A673 (cell line): ENCODE data around the gene GPATCH2L. TPM values are rescaled to one million over a fixed set of nuclear protein-coding genes. Genes with fewer than 3 reads are reported as not detected.
A peak's percentile ranks its signal among the peaks of the same experiment; 100 is the strongest.

Experiments used
- BruUV-seq: library from RNA; stranded (reverse); fragments of 400-500 nt; replicated peaks from 2 replicates; lab custom pipeline; 2021; lab: Mats Ljungman, UMichigan
- CTCF ChIA-PET: fragments of 300-600 bp; sonication (Branson Sonifier 250); formaldehyde crosslinking; loops from one replicate; lab custom pipeline; 2022; ENCODE audit warnings: antibody characterized with exemption; lab: Charles Lee
- POLR2A ChIA-PET: fragments of 300-600 bp; sonication (Branson Sonifier 250); formaldehyde crosslinking; loops from one replicate; lab custom pipeline; 2022; ENCODE audit warnings: antibody characterized with exemption; ENCODE audit not compliant: low non-redundant PET; lab: Charles Lee
- DNase-seq: peaks from one replicate; pipeline ENCODE4 v3.0.0-alpha.2; 2015; ENCODE audit warnings: low spot score
- H3K27ac ChIP-seq: fragments of 200-600 bp; sonication (generic); 2 replicates; pipeline ENCODE4 v1.5.1; 2016; ENCODE audit warnings: mixed run types, low read depth, mild to moderate bottlenecking, mixed read lengths, antibody characterized with exemption, low read length; ENCODE audit not compliant: poor library complexity, severe bottlenecking
- H3K27me3 ChIP-seq: fragments of 200-600 bp; sonication (generic); replicated peaks from 2 replicates; pipeline ENCODE4 v1.6.1; 2017; ENCODE audit warnings: mixed run types, low read depth, mild to moderate bottlenecking, mixed read lengths, antibody characterized with exemption, low read length; ENCODE audit not compliant: insufficient read depth, poor library complexity
- H3K36me3 ChIP-seq: fragments of 200-600 bp; sonication (generic); 2 replicates; pipeline ENCODE4 v1.6.1; 2016; ENCODE audit warnings: mixed run types, mild to moderate bottlenecking, mixed read lengths, antibody characterized with exemption, low read length; ENCODE audit not compliant: insufficient read depth, poor library complexity, severe bottlenecking
- H3K4me1 ChIP-seq: fragments of 200-600 bp; sonication (generic); 2 replicates; pipeline ENCODE4 v1.6.1; 2017; ENCODE audit warnings: mixed run types, mild to moderate bottlenecking, mixed read lengths, antibody characterized with exemption, low read length; ENCODE audit not compliant: insufficient read depth, poor library complexity, severe bottlenecking
- H3K4me3 ChIP-seq: fragments of 200-600 bp; sonication (generic); 2 replicates; pipeline ENCODE4 v1.5.1; 2016; ENCODE audit warnings: low read depth, mixed run types, mild to moderate bottlenecking, mixed read lengths, low read length; ENCODE audit not compliant: poor library complexity, severe bottlenecking
- H3K9me3 ChIP-seq: fragments of 200-600 bp; sonication (generic); 2 replicates; pipeline ENCODE4 v1.6.1; 2016; ENCODE audit warnings: mixed run types, low read depth, mild to moderate bottlenecking, mixed read lengths, antibody characterized with exemption, low read length; ENCODE audit not compliant: poor library complexity, severe bottlenecking
- EZH2 ChIP-seq: fragments of 200-600 bp; sonication (generic); IDR thresholded peaks from 2 replicates; pipeline ENCODE4 v1.6.1; 2017; ENCODE audit warnings: borderline replicate concordance, low read depth, mild to moderate bottlenecking, mixed read lengths, antibody characterized with exemption, low read length; ENCODE audit not compliant: poor library complexity, severe bottlenecking
- intact Hi-C: fragments of 100-400 bp; cut with micrococcal nuclease; formaldehyde crosslinking; loops from one replicate; pipeline ENCODE4 v1.10.0; 2022; ENCODE audit not compliant: unreplicated experiment
- total RNA-seq: library from RNA; stranded (reverse); gene quantifications from 2 replicates; pipeline ENCODE4 v1.2.3, GENCODE V29; 2021
- TF ChIP-seq, protein P1 (sequence below): fragments of 300-800, 200-600 bp; sonication (generic); conservative IDR thresholded peaks from 2 replicates; pipeline ENCODE4 v1.5.1; 2017; ENCODE audit warnings: low read depth, mild to moderate bottlenecking, antibody characterized with exemption, low read length, moderate library complexity, mixed read lengths

The GPATCH2L gene
- total RNA-seq, 1 experiment from 2014 or later: 60.3 TPM

DNA sequence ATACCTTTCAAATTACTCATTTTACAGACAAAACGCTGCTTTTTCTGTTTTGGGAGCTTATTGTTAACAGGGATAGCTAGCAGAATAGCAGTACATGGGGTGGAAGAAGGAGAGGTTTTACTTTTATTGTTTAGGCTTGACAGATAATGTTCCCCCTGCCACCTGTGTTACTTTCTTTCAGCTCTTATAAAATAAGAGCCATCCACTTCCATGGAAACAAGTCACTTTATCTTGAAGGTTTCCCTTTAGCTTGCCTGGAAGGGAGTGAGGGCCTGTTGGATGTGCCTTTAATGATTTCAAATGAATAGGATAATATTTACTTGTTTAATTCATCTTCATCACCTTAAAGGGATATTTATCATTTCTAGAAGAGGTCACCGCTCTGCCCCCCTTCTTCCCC, 23.3 kb downstream of the GPATCH2L start:
- intact Hi-C loops: no loop called here

DNA sequence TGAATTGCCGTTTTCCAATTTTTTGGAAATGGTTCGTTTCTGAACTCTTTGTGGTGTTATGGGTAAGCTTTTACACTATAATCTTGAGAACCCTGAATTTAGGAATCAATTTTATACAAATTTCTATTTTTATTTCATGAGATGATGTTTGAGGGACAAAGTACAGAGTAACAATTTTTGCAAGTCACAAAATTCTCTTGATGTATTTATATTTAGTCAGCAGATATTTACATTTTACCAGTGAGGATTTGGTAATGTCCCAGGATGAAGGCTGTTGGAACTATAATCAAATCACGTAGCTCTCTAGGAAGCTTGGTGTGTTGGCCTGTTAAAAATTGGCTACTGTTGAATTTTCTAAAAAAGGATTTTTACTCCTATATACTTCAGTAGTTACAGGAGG, 24.2 kb downstream of the GPATCH2L start:
- Histone ChIP-seq H3K4me1 (no peaks in the 10 kb centered on the region), H3K27ac (no peak overlapping the region), H3K36me3 (peaks cover 50% of the 10 kb centered on the region), H3K27me3 (no peaks in the 10 kb centered on the region), H3K4me3 (no peak overlapping the region), H3K9me3 (no peaks in the 10 kb centered on the region)
- POLR2A ChIA-PET: no interaction called here
- TF ChIP-seq EZH2: no peak
- TF ChIP-seq, protein P1, sequence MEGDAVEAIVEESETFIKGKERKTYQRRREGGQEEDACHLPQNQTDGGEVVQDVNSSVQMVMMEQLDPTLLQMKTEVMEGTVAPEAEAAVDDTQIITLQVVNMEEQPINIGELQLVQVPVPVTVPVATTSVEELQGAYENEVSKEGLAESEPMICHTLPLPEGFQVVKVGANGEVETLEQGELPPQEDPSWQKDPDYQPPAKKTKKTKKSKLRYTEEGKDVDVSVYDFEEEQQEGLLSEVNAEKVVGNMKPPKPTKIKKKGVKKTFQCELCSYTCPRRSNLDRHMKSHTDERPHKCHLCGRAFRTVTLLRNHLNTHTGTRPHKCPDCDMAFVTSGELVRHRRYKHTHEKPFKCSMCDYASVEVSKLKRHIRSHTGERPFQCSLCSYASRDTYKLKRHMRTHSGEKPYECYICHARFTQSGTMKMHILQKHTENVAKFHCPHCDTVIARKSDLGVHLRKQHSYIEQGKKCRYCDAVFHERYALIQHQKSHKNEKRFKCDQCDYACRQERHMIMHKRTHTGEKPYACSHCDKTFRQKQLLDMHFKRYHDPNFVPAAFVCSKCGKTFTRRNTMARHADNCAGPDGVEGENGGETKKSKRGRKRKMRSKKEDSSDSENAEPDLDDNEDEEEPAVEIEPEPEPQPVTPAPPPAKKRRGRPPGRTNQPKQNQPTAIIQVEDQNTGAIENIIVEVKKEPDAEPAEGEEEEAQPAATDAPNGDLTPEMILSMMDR: no peak
- no TSS peak for BruUV-seq
- DNase-seq: no peak
- intact Hi-C loops: no loop called here
- CTCF ChIA-PET: no interaction called here

More for the DNA sequence above, 23.3 kb downstream of the GPATCH2L start:
- TF ChIP-seq EZH2: no peak
- TF ChIP-seq, protein P1: no peak
- CTCF ChIA-PET: no interaction called here
- POLR2A ChIA-PET: no interaction called here
- Histone ChIP-seq H3K27ac (no peak overlapping the region), H3K4me1 (no peaks in the 10 kb centered on the region), H3K36me3 (peaks cover 49% of the 10 kb centered on the region), H3K4me3 (no peak overlapping the region), H3K9me3 (no peaks in the 10 kb centered on the region), H3K27me3 (no peaks in the 10 kb centered on the region)
- no TSS peak for BruUV-seq
- no peak for DNase-seq

DNA sequence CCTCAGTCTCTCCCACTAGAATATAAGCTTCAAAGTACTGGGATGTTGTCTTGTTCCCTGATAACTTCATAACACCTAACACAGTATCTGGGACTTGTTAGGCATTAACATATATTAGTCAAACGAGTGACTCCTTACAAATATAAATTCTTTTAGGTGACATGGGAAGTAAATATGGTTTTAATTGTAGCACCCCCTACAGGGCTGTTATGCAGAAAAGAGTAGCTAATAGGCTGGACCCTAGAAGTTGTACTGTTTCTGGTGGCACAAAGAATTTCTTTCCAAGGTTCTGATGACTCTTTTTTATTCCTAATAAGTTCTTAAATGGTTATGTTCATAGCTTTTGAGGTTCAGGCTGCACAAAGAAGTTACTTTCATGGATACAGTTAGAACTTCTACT, 29.8 kb downstream of the GPATCH2L start:
- CTCF ChIA-PET: interaction anchor here (0.6 to 1.0 kb wide), 2 partner anchors 290 to 472 kb away, joined by 3 read pairs; no protein-coding TSS in a partner anchor
- POLR2A ChIA-PET: no interaction called here
- Histone ChIP-seq H3K36me3 (peaks cover 52% of the 10 kb centered on the region), H3K4me3 (no peak overlapping the region), H3K4me1 (no peaks in the 10 kb centered on the region), H3K27ac (no peak overlapping the region), H3K27me3 (no peaks in the 10 kb centered on the region), H3K9me3 (no peaks in the 10 kb centered on the region)
- intact Hi-C loops: no loop called here
- TF ChIP-seq, protein P1: peak; percentile 52
- no peak for TF ChIP-seq EZH2
- no TSS peak for BruUV-seq
- DNase-seq: peak; percentile 24
